HG03521 (cell line): Measurements from ENCODE around the gene GJD3.

Source experiments
- ATAC-seq: cut with Tn5 transposase; IDR thresholded peaks from one replicate; pipeline ENCODE4 v1.9.1; 2021; ENCODE audit warnings: mild to moderate bottlenecking, moderate library complexity; ENCODE audit not compliant: unreplicated experiment

The GJD3 gene

DNA sequence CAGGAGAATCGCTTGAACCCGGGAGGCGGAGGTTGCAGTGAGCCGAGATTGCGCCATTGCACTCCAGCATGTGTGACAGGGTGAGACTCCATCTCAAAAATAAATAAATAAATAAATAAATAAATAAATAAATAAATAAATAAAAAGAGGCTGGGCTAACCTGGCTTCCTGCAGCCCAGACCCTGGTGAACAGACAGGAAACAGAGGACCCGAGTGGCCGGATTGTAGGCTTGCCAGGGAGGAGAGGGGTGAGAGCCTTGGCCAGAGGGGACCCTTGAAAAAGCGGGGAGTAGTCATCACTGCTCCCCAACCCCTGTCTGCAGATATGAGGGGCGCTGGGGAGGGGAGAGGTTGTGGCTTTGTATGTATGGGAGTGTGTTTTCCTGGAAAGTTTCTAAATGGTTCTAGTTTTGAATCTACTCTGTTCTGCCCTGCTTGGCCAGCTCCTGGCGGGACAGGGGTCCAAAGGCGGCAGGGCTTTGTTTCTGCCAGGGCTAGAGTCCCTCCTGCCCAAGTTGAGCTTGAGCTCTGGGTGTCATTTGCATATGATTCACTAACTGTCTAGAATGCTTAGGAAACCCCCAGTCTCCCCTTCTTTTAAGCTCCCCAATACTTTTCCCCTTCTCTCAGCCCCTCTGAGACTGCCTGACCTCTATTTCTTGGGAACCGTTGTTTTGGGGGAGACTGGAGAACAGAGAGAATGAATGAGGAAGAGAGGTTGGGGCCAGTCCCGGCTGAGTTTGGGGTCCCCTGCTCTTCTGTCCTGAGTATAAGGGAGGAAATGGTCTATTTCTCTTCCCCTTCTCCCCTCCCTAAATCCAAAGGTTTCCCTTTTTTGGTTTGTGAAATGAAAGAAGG, 39.2 kb downstream of the GJD3 start:
- ATAC-seq: no peak

DNA sequence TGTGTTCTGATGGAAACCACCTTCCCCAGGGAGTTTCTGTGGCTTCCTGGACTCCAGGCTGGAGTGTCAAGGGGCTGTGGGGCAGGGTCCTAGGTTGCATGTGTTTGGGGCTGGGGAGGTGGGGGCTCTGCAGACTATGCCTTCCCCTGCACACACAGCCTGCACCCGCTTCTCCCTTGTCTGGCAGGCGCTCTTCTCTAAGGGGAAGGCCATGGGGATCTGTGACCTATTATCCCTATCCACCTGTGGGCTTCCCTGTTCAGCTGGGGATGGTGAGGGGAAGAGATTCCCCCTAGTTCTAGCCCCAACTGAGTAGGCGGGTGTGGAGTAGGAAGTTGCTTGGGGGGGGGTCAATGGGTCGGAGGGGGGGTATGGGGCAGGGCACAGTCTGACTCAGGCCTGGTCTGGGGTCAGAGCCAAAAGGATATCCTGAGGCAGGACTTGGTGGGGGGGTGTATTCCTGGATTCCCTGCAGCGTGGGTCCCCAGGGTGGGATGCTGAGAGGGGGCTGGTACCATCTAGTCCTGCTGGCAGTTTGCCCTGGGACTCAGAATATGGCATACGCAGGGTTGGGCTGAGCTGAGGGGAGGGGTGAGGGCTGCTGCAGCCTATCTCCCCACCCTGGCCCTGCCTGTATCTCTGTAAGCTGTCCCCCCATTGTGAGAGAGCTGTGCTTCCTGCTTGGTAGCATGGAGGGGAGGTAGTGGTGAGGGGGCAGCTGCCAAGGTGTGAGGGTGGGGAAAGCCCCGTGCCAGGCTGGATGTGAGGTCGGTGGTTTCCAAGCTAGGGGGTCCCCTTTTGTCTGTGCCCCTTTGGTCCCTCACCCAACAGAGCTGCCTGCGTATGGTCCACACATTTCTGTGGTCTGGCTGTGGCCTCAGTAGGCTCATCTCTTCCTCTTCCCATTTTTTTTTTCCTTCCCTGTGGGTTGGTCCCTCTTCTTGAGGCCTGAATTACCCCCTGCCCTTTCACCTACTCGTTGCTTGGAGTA, 40.9 kb downstream of the GJD3 start:
- ATAC-seq: no peak

- ATAC-seq: peak; percentile 35
Measured at GRCh38 chr17:40322358-40323315, 41.9 kb downstream of the GJD3 start.

- ATAC-seq: no peak
Measured at GRCh38 chr17:40321961-40322357, 42.6 kb downstream of the GJD3 start.

- no peak for ATAC-seq
Measured at GRCh38 chr17:40321524-40321929, 43.0 kb downstream of the GJD3 start.

DNA sequence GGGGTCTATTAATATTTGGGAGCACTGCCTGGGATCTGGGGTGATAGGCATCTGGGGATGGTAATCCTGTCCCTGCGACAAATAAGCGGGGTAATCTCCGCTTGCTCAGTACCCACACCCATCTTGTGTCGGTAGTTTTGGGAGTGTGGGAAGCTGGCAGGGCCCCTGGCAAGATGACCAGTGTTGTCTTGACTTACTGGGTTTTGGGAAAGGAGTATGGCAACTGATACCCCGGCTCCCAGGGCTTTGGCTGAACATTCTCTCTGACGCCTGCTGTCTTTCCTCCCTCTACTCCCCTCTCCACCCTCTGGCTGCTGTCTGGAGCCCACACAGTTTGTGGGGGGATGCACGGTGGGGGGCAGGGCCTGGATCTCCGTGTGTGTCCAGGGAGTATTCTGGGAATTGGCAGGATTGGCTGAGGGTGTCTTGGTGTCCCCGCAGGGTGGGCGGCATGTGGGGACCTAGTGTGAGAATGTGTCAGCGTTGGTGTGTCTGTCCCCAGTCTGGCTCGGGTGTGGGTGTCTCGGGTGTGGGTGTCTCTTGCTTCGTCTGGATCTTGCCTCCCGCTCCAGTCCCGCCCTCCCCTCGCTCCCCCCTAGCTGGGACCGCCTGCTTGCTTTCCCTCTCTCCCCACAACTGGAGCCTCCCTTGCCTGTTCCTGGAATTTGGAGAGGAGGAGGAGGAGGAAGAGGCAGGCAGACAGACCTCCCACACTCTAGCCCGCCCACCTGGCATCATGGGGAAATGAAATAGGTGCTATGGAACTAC, 43.6 kb downstream of the GJD3 start:
- no peak for ATAC-seq

GRCh38 chr17:40319651-40320540, 44.6 kb downstream of the GJD3 start:
- ATAC-seq: no peak

DNA sequence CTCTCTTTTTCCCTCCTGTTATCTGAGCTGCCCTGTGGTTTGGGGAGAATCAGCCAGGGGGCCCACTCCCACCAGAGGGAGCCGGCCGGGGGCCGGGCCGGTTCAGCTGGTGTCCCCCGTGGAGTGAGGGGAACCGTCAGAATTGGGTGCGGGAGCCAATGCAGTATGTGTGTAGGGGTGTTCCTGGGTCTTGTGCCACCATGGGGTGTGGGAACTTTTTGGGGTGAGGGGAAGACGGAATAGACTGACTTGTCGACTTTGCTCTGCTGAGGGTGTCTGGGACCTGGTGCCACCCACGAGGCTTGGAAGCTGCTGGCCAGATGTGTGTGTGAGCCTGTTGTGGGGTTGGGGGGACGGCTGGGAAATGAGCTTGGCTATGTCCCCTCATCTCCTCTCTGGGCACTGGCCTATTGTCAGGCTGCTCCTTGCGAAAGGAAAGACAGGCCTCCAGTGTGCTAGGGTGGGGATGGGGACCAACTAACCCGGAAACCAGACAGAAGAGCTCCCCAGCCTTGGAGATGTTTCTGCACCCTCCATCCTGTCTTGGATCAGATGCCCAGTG, 45.6 kb downstream of the GJD3 start:
- no peak for ATAC-seq

GRCh38 chr17:40317880-40318829, 46.4 kb downstream of the GJD3 start:
- peak; percentile 58 for ATAC-seq

- ATAC-seq: no peak
Measured at GRCh38 chr17:40317345-40317873, 47.1 kb downstream of the GJD3 start.

DNA sequence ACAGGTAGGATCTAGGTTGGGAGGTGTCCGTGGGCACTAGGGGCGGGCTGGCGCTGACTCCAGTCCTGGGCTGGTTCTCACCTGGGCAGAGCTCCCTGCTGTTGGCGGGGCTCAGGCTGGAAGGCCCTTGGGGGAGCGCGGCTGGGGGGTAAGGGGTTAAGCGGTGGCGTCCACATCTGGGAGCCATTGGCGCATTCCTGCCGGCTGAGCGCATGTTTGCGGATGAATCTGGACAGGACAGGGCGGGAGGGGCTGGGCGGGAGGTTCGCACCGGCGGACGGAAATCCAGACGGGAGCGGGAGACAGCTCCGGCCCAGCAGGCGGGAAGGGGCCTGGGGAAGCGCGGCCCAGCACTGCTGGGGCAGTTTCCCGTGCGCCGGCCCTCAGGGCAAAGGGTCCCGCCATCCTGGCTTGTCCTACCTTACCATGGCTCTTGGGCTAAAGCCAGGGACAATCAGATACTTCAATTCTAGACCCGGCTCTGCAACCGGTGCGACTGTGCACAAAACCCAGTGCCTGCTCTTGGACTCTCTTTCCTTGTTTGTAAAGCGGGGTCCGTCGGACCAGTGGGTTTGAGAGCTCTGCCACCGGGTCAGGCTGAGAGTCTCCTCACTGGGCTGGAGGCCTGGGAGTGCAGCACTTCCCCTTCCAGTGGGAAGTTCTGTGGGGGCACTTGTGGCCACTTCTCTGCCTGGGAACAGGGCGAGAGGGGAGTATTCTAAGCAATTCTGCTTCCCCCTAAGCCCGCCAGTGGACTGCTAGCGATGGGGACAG, 47.8 kb downstream of the GJD3 start:
- ATAC-seq: no peak

- ATAC-seq: no peak
Measured at GRCh38 chr17:40315678-40316570, 48.6 kb downstream of the GJD3 start.

- no peak for ATAC-seq
Measured at GRCh38 chr17:40315206-40315605, 49.3 kb downstream of the GJD3 start.

GRCh38 chr17:40314584-40314956, 50.0 kb downstream of the GJD3 start:
- no peak for ATAC-seq
